Left forelimb (tissue), 1 donor: Measurements from ENCODE around the gene PEPD.

Experiments used
- DNase-seq: peaks from one replicate; pipeline ENCODE4 v3.0.0-alpha.2; 2018; ENCODE audit warnings: low spot score

PEPD gene

GRCh38 chr19:33511346-33511745, 10.2 kb downstream of the PEPD start:
- no peak for DNase-seq

GRCh38 chr19:33510462-33511194, 11.0 kb downstream of the PEPD start:
- no peak for DNase-seq

- DNase-seq = no peak
These were observed 11.8 kb downstream of the PEPD start for GRCh38 chr19:33509774-33510173.

- DNase-seq = no peak
These were observed 12.5 kb downstream of the PEPD start for GRCh38 chr19:33508941-33509614.

- DNase-seq = no peak
These were observed 13.2 kb downstream of the PEPD start for GRCh38 chr19:33508431-33508830.

- DNase-seq = no peak
These were observed 13.6 kb downstream of the PEPD start for GRCh38 chr19:33508009-33508408.

- no peak for DNase-seq
These were observed 14.3 kb downstream of the PEPD start for GRCh38 chr19:33507021-33507956.

- DNase-seq = no peak
These were observed 15.1 kb downstream of the PEPD start for GRCh38 chr19:33506498-33506897.

- DNase-seq = no peak
These were observed 15.8 kb downstream of the PEPD start for GRCh38 chr19:33505823-33506222.

- no peak for DNase-seq
These were observed 16.4 kb downstream of the PEPD start for GRCh38 chr19:33505148-33505547.

- DNase-seq = no peak
These were observed 17.5 kb downstream of the PEPD start for GRCh38 chr19:33504058-33504444.

GRCh38 chr19:33503433-33504057, 18.0 kb downstream of the PEPD start:
- DNase-seq = no peak

GRCh38 chr19:33503030-33503429, 18.6 kb downstream of the PEPD start:
- DNase-seq = no peak

GRCh38 chr19:33502521-33502920, 19.1 kb downstream of the PEPD start:
- no peak for DNase-seq

GRCh38 chr19:33501693-33502356, 19.8 kb downstream of the PEPD start:
- DNase-seq = no peak

- DNase-seq = no peak
These were observed 20.6 kb downstream of the PEPD start for GRCh38 chr19:33500991-33501390.

- no peak for DNase-seq
These were observed 21.0 kb downstream of the PEPD start for GRCh38 chr19:33500586-33500985.

GRCh38 chr19:33499671-33500506, 21.7 kb downstream of the PEPD start:
- DNase-seq = no peak

- DNase-seq = no peak
These were observed 22.3 kb downstream of the PEPD start for GRCh38 chr19:33499248-33499647.

GRCh38 chr19:33498391-33499000, 23.1 kb downstream of the PEPD start:
- DNase-seq = no peak
